ENCODE data around the gene CEP70.
"Not testable (repeated sequence)": the region's sequence is repeated elsewhere in the genome, so short reads cannot be mapped to it uniquely, and the experiment has no call there.

Gene CEP70

GRCh38 chr3:138509586-138509985 is 84.5 kb downstream of the CEP70 start:
- DNase-seq, result no peak

GRCh38 chr3:138507524-138507923 is 86.5 kb downstream of the CEP70 start:
- DNase-seq, result no peak

GRCh38 chr3:138498991-138499390 is 95.1 kb downstream of the CEP70 start:
- no peak for DNase-seq

GRCh38 chr3:138497851-138498250 is 96.2 kb downstream of the CEP70 start:
- no peak for DNase-seq

GRCh38 chr3:138497021-138497420 is 97.0 kb downstream of the CEP70 start:
- no peak for DNase-seq

GRCh38 chr3:138496436-138496835 is 97.6 kb downstream of the CEP70 start:
- no peak for DNase-seq

- not testable (repeated sequence) for DNase-seq
Observed at GRCh38 chr3:138495638-138496037, 98.4 kb downstream of the CEP70 start.

GRCh38 chr3:138494607-138494929 is 99.5 kb downstream of the CEP70 start:
- DNase-seq, result no peak

GRCh38 chr3:138493804-138494606 is 100.1 kb downstream of the CEP70 start:
- DNase-seq, result no peak

- DNase-seq, result no peak
Observed at GRCh38 chr3:138492980-138493675, 100.9 kb downstream of the CEP70 start.

- DNase-seq, result no peak
Observed at GRCh38 chr3:138491971-138492370, 102.1 kb downstream of the CEP70 start.

GRCh38 chr3:138486580-138486979 is 107.5 kb downstream of the CEP70 start:
- not testable (repeated sequence) for DNase-seq

GRCh38 chr3:138484672-138485071 is 109.4 kb downstream of the CEP70 start:
- not testable (repeated sequence) for DNase-seq

GRCh38 chr3:138479438-138479863 is 114.6 kb downstream of the CEP70 start:
- peak; percentile 4 for DNase-seq

GRCh38 chr3:138477801-138478200 is 116.3 kb downstream of the CEP70 start:
- no peak for DNase-seq

GRCh38 chr3:138477120-138477519 is 116.9 kb downstream of the CEP70 start:
- DNase-seq, result no peak

GRCh38 chr3:138476526-138476925 is 117.5 kb downstream of the CEP70 start:
- DNase-seq, result no peak

- no peak for DNase-seq
Observed at GRCh38 chr3:138474163-138474562, 119.9 kb downstream of the CEP70 start.

GRCh38 chr3:138473391-138473790 is 120.7 kb downstream of the CEP70 start:
- peak; percentile 22 for DNase-seq

GRCh38 chr3:138472141-138472825 is 121.8 kb downstream of the CEP70 start:
- no peak for DNase-seq

- DNase-seq, result no peak
Observed at GRCh38 chr3:138471481-138471880, 122.6 kb downstream of the CEP70 start.

- DNase-seq, result no peak
Observed at GRCh38 chr3:138470687-138471086, 123.4 kb downstream of the CEP70 start.

- DNase-seq, result no peak
Observed at GRCh38 chr3:138469874-138470273, 124.2 kb downstream of the CEP70 start.

- no peak for DNase-seq
Observed at GRCh38 chr3:138468886-138469285, 125.2 kb downstream of the CEP70 start.

Data from NCI-H2227 treated with DMSO at 0.1 percent for 48 hours (cell line).